ENCODE results near the gene PTGDS. TPM values are rescaled to one million over a fixed set of nuclear protein-coding genes. Genes with fewer than 3 reads are reported as not detected.

PTGDS gene
- total RNA-seq, 1 donor = 10.8 TPM

DNA sequence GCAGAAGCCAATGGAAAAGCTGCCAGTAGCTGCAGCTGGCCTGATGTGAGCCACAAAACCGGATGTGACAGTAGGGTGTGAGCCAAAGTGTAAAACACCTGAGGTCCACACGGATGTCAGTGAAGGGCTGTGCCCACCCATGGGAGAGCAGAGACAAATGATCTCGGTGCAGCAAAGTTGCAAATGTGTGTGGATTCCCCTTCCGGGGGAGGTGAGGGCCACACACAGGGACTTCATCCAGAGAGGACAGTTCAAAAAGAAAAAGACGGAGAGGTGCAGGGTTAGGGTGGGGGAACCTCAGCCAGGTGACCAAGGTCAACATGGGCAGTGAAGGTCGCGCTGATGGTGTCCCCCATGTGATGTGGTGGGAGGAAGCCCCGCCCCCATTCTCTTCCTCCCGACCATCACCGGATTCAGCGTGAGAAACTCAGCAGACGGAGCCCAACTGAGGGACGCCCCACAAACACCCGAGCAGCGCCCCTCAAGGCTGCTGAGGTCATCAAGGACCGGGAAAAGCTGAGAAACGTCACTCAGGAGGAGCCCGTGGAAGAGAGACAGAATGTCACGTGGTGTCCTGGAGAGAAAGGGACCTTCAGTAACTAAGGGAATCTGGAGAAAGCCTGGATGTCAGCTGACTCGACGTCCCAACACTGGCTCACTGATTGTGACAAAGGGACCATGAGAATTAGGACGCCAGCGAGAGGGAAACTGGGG lies 11.4 kb upstream of the PTGDS start:
- DNase-seq (ENCODE audit: low read depth) = peak; percentile 21
- H3K4me3 ChIP-seq (ENCODE audit: low read depth, low read length) = no peak overlapping the region
- TF ChIP-seq, protein P1, sequence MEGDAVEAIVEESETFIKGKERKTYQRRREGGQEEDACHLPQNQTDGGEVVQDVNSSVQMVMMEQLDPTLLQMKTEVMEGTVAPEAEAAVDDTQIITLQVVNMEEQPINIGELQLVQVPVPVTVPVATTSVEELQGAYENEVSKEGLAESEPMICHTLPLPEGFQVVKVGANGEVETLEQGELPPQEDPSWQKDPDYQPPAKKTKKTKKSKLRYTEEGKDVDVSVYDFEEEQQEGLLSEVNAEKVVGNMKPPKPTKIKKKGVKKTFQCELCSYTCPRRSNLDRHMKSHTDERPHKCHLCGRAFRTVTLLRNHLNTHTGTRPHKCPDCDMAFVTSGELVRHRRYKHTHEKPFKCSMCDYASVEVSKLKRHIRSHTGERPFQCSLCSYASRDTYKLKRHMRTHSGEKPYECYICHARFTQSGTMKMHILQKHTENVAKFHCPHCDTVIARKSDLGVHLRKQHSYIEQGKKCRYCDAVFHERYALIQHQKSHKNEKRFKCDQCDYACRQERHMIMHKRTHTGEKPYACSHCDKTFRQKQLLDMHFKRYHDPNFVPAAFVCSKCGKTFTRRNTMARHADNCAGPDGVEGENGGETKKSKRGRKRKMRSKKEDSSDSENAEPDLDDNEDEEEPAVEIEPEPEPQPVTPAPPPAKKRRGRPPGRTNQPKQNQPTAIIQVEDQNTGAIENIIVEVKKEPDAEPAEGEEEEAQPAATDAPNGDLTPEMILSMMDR (IDR thresholded peaks at IDR 0.05; ENCODE audit: insufficient read depth, low read depth, low read length) = no peak

DNA sequence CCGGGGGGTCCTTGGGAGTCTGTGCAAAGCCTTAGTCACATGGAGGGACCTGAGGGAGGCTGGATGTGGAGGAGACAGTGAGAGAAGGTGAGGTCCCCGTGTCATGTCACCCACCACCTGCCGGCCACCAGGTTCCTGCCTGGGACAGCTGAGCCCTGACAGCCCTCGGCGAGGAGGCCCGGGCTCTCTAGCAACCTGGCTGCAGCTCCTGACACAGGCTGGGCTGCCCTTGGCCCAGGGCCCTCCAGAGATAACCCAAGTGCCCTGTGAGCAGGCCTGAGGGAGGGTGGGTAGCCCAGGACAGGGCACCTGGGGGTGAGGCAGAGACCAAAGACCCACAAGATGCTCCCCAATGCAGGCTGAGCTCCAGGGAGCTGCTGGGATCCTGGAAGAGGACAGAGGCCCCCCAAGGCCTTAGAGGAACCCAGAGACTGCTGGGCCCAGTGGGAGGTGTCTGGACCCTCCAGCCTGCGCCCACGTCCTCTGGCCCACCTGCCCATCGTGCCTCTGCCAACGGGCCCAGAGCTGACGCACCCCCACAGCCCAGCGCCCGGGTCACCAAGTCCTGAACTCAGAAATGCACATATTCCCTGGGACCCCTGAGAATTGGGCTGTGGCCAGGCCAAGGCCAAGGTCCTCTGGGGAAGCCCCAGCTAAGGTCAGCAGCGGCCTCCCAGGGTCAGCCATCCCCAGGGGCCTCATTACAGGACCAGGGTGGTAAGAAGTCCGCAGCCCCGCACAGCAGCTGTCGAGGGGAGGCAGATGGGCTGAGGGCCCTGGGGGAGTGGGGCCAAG lies 8.8 kb upstream of the PTGDS start:
- TF ChIP-seq, protein P1 (IDR thresholded peaks at IDR 0.05; ENCODE audit: insufficient read depth, low read depth, low read length) = no peak
- no peak overlapping the region for H3K4me3 ChIP-seq (ENCODE audit: low read depth, low read length)
- DNase-seq (ENCODE audit: low read depth) = no peak

DNA sequence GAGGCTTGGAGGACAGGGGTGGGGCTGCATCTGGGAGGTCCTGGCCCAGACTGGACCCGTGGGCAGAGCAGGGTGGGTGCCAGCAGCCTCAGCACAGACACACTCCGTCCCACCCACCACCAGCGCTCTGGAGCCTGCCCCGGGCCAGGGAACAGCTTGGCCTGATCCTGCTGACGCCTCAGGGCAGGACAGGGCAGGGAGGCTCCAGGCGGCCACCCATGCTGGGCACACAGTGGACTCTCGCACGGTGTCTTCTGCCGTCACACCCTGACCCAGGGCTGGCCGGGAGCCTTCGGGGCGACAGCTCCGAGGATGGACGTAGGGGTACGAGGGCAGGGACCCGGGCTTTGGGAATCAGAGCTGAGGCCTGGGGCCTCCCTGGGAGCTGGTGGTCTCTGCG lies 8.2 kb upstream of the PTGDS start:
- TF ChIP-seq, protein P1 (IDR thresholded peaks at IDR 0.05; ENCODE audit: insufficient read depth, low read depth, low read length) = no peak
- H3K4me3 ChIP-seq (ENCODE audit: low read depth, low read length) = no peak overlapping the region
- no peak for DNase-seq (ENCODE audit: low read depth)

DNA sequence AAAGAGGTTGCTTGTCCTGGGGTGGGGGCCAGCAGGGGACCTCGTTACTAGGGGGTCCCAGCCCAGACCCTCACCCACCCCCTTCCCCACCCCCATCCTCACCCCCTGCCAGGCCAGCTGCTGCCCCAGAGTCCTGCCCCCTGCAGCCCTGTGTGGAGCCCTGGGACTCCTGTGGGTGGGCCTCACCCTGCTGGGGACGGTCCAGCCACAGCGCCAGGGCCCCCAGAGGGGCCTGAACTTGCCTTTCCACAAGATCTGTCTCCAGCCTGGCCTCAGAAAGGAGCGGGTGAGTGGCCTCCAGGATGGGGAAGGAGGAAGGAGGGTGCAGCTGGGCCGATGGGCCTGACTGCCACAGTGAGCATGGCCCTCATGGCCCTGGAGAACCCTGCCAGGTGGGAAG lies 7.5 kb upstream of the PTGDS start:
- TF ChIP-seq, protein P1 (IDR thresholded peaks at IDR 0.05; ENCODE audit: insufficient read depth, low read depth, low read length) = no peak
- H3K4me3 ChIP-seq (ENCODE audit: low read depth, low read length) = no peak overlapping the region
- DNase-seq (ENCODE audit: low read depth) = no peak

DNA sequence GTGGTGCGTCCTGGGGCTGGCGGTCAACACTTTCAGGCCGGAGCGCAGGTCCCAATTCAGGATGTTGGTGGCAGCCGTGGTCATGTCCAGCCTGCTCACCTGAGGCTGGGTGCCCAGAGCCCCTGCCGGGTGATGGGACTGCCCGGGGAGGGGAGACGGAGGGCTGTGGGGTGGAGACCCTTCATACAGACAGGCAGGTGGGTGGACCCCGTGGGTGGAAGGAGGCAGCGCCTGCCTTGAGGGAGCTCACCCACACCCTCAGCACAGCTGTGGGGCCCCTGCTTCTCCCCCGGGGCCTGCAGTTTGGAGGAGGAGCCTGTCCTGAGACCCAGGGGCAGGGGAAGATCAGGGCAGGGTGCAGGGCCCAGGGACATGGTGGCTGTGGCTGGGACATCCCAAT lies 6.9 kb upstream of the PTGDS start:
- TF ChIP-seq, protein P1 (IDR thresholded peaks at IDR 0.05; ENCODE audit: insufficient read depth, low read depth, low read length) = no peak
- H3K4me3 ChIP-seq (ENCODE audit: low read depth, low read length) = no peak overlapping the region
- no peak for DNase-seq (ENCODE audit: low read depth)

DNA sequence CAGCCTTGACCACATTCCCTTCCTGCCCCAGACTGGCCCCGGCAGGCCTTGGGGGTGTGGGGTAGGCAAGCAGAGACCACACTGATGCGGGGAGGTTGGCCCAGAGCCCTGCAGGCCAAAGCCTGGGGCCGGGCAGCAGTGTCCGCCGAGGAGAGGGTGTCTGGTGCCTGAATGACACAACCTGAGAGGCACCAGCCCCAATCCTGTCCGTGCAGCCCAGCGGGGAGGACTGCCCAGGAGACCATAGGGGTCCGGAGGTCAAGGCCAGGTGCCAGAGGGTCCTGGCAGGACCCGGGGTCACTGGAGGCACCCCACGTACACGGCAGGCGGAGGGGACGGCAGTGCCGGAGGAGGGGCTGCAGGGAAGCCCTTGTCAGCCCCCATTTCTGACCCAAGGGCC lies 5.6 kb upstream of the PTGDS start:
- H3K4me3 ChIP-seq (ENCODE audit: low read depth, low read length) = no peak overlapping the region
- TF ChIP-seq, protein P1 (IDR thresholded peaks at IDR 0.05; ENCODE audit: insufficient read depth, low read depth, low read length) = no peak
- no peak for DNase-seq (ENCODE audit: low read depth)

Data from fibroblast of villous mesenchyme (primary cell).